ENCODE results near the gene GARIN5A. TPM values are rescaled to one million over a fixed set of nuclear protein-coding genes. Genes with fewer than 3 reads are reported as not detected.

The GARIN5A gene
- total and polyA plus RNA-seq, 11 donors = 0.51 to 6.4 (median 1.6) TPM

DNA sequence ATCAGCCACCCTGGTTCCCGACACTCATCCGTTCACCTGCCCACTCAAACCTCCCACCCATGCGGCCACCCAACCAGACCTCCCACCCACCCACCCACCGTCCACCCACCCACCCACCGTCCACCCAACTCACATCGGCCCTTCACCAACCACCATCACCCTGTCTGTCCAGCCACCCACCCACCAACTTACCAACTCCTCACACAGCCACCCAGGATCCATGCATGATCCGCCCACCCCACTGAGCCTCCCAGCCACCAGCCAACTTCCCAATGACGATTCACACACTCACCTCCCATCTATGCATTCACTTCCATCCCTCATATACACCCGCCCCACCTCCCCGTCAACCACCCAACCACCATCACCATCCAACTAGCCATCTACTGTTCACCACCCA lies 30.1 kb upstream of the GARIN5A start:
- peak in 1 of 5 donors; percentile 26 for DNase-seq
- Histone ChIP-seq H3K27me3 (no peaks in the 10 kb centered on the region), H3K4me3 (no peak overlapping the region), H3K27ac (no peak overlapping the region), H3K4me1 (peaks cover 0 to 25% (median 8%) of the 10 kb centered on the region in 12 donors), H3K36me3 (peaks cover 0 to 11% (median 0%) of the 10 kb centered on the region in 9 donors), H3K9me3 (no peaks in the 10 kb centered on the region)
- intact Hi-C loops (cut with DNase I) = no loop called here
- no peak for TF ChIP-seq POLR2A (IDR thresholded peaks at IDR 0.05)
- TF ChIP-seq, protein P1, sequence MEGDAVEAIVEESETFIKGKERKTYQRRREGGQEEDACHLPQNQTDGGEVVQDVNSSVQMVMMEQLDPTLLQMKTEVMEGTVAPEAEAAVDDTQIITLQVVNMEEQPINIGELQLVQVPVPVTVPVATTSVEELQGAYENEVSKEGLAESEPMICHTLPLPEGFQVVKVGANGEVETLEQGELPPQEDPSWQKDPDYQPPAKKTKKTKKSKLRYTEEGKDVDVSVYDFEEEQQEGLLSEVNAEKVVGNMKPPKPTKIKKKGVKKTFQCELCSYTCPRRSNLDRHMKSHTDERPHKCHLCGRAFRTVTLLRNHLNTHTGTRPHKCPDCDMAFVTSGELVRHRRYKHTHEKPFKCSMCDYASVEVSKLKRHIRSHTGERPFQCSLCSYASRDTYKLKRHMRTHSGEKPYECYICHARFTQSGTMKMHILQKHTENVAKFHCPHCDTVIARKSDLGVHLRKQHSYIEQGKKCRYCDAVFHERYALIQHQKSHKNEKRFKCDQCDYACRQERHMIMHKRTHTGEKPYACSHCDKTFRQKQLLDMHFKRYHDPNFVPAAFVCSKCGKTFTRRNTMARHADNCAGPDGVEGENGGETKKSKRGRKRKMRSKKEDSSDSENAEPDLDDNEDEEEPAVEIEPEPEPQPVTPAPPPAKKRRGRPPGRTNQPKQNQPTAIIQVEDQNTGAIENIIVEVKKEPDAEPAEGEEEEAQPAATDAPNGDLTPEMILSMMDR (IDR thresholded peaks at IDR 0.05) = no peak
- WGBS, 4 donors = 94 to 99% (median 97%) methylated on average over 9 to 10 of the region's 10 CpGs
- ATAC-seq = no peak

DNA sequence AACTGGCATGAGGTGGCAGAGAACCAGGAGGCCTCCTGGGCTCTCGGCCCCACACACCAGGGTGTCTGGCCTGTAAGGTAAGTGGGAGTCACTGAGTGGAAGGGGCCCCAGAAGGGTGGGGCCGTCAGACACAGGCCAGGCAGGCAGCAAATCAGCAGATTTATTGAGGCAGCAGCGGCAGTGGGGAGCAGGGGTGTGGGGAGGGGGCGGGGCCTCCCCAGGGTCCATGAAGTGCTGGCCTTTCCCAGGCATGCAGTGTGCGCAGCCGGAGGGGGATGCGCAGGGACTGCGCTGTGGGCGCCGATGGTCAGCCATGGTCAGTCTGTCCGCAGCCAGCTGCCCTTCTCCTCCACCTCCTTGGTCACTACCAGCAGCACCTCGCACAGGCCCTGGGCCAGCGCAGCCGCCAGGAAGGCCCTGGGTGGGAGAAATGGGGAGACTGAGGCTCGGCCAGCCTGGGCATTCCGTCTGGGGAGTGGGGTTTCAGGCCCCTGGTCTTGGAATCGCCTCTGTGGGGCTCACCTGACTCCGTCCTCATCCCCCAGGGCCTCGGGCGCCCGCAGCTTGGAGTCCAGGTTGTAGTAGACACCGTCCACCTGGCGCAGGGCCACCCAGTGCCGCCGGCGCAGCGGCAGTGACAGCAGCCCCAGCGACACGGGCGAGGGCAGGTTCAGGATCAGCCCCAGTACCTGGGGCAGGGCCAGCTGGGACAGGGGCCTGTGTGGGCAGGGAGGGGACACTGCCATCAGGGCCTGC lies 29.4 kb upstream of the GARIN5A start:
- Histone ChIP-seq H3K27me3 (no peaks in the 10 kb centered on the region), H3K4me1 (peaks cover 0 to 22% (median 8%) of the 10 kb centered on the region in 12 donors), H3K4me3 (no peak overlapping the region), H3K27ac (no peak overlapping the region), H3K36me3 (peaks cover 0 to 11% (median 0%) of the 10 kb centered on the region in 9 donors), H3K9me3 (no peaks in the 10 kb centered on the region)
- WGBS, 4 donors = 81 to 94% (median 93%) methylated on average over 14 to 30 of the region's 30 CpGs
- TF ChIP-seq, protein P1 (IDR thresholded peaks at IDR 0.05) = no peak
- TF ChIP-seq POLR2A (IDR thresholded peaks at IDR 0.05) = no peak
- ATAC-seq (no peak), DNase-seq (peak in 1 of 5 donors; percentile 63)
- intact Hi-C loops (cut with DNase I) = no loop called here

DNA sequence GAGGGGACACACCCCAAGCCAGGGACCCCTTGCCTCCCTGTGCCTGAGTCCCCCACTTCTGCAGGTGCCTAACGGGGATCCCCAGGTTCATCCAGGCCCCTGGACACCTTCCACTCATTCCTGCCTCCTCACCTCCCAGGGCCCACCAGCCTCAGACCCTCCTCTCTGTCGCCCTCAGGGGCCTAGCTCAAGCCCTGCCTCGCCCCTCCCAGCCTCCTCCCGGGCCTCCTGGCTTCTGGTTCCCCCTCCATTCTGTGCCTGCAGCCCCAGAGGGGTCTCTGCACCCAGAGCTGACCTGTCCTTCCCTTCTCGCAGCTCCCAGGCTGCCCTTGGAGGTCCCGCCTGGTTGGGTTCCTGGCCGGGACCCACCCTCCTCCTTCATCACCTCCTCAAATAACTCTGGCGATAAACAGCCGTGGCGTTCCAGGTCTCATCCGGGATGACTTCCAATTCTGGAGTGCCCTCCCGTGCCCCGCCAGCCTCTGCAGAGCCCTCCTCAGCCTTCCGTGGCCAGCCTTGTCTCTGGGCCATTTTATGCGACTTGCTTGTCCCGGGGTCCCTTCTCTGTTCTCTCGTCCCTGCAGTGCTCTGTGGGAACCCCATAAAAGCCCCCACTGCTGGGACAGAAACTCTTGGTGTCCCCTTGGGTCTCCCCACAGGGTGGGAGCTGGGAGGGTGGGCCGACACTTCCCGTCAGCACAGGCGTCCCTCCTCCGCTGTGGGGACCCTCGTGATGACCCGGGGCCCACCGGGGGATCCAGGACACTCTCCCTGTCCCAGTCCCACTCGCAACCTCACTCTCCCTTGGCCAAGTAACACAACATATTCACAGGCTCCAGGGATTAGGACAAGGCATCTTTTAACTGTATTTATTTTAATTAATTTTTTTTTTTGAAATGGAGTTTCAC lies 25.2 kb upstream of the GARIN5A start:
- Histone ChIP-seq H3K9me3 (no peaks in the 10 kb centered on the region), H3K4me3 (peak overlapping the region; percentile 6 to 67 (median 51)), H3K4me1 (peaks cover 0 to 8% (median 0%) of the 10 kb centered on the region in 12 donors), H3K27me3 (no peaks in the 10 kb centered on the region), H3K36me3 (peaks cover 0 to 11% (median 0%) of the 10 kb centered on the region in 9 donors), H3K27ac (peak overlapping the region; percentile 78 to 100 (median 93))
- intact Hi-C loops (cut with DNase I) = no loop called here
- DNase-seq (peak; percentile 79 to 90 (median 82)), ATAC-seq (peak; percentile 56 to 64 (median 60))
- TF ChIP-seq, protein P1 (IDR thresholded peaks at IDR 0.05) = no peak
- peak; percentile 20 to 76 for TF ChIP-seq POLR2A (IDR thresholded peaks at IDR 0.05)
- 36 to 46% (median 41%) methylated on average over 25 of the region's 25 CpGs for WGBS, 4 donors

DNA sequence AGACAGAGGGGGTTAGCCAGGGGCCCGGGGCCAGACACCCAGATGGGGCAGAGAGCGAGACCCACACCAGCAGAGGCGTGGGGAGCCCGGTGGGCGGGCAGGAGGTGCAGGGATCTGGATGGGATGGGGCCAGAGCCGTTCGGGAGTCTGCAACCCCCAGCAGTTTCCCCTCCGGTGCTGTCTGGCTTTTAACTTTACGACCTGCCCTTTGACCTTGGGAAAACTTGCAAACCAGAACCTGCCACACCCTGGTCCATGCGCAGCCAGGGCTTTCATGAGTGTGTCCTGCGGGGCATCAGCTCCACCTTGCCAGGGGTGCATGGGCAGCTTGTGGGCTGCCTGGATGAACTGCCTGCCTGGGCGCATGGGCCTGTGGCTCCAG lies 24.5 kb upstream of the GARIN5A start:
- peak overlapping the region; percentile 6 to 67 (median 51) for H3K4me3 ChIP-seq

More for the DNA sequence above, 24.5 kb upstream of the GARIN5A start:
- Histone ChIP-seq H3K4me1 (peaks cover 0 to 8% (median 0%) of the 10 kb centered on the region in 12 donors), H3K9me3 (no peaks in the 10 kb centered on the region), H3K27ac (peak overlapping the region; percentile 78 to 100 (median 93)), H3K36me3 (peaks cover 0 to 8% (median 0%) of the 10 kb centered on the region in 9 donors), H3K27me3 (no peaks in the 10 kb centered on the region)
- ATAC-seq (peak; percentile 2 to 12 (median 5)), DNase-seq (peak in 2 of 5 donors; percentile 63 to 68)
- intact Hi-C loops (cut with DNase I) = no loop called here
- TF ChIP-seq, protein P1 (IDR thresholded peaks at IDR 0.05) = no peak
- no peak for TF ChIP-seq POLR2A (IDR thresholded peaks at IDR 0.05)
- WGBS, 4 donors = 38 to 50% (median 48%) methylated on average over 12 of the region's 12 CpGs

Measured in heart left ventricle (tissue), 16 donors.